ENCODE data around the gene TPK1.

Gene TPK1

GRCh38 chr7:144415858-144416257 lies 420.0 kb downstream of the TPK1 start:
- DNase-seq: no peak

- DNase-seq: no peak
Measured at GRCh38 chr7:144414815-144415214, 421.0 kb downstream of the TPK1 start.

GRCh38 chr7:144410441-144410840 lies 425.4 kb downstream of the TPK1 start:
- DNase-seq: no peak

DNA sequence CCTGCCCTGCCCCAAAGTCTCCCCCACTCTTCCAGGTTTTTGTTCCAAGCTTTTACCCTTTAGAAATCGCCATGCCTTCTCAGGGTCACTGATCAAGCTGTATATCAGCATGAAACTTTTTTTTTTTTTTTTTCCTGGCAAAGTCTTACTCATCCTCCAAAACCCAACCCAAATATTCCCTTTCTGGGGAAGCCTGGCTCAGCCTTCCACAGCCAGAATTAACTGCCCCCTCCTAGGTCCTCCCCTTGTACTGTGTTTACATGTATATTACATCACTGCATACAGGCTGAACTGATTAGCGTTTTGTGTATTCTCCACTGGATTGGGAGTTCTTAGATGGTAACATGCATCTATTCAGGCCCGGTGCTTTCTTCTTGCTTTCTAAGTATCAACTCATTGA lies 427.7 kb downstream of the TPK1 start:
- no peak for DNase-seq

- peak in 1 of 56 donors; percentile 19 for DNase-seq
Measured at GRCh38 chr7:144407266-144407931, 428.5 kb downstream of the TPK1 start.

DNA sequence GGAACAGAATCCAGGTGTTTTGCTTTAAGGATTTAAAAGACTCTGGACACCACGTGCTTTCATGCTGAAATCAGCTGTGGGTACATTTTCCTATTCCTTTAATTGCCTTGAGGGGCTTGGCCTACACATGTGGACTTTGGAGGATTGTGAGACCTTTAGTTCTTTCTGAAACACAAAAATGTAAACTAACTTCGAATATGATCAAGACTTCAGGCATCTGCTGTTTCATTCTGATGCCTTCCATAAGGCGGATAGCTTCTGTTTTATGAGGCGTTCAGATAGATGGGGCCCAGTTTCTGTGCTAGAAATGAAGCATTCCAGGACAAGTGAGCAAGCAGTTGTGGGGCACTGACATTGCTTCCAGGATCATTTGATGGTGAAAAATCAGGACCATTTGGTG lies 430.9 kb downstream of the TPK1 start:
- DNase-seq: no peak

- no peak for DNase-seq
Measured at GRCh38 chr7:144403649-144404061, 432.2 kb downstream of the TPK1 start, which contains the start of gene NOBOX. TSS of gene NOBOX (minus strand) at chr7:144403693.

- no peak for DNase-seq
Measured at GRCh38 chr7:144403102-144403501, 432.8 kb downstream of the TPK1 start.

Data from amygdala (tissue), 56 donors.